IMR-90 (cell line): ENCODE results near the gene TMEM140. TPM values are rescaled to one million over a fixed set of nuclear protein-coding genes. Genes with fewer than 3 reads are reported as not detected.

Source experiments
- ATAC-seq: fragments of 200-7000 bp; cut with Tn5 transposase; 2 replicates; pipeline ENCODE4 v1.9.1; 2020; ENCODE audit warnings: low read depth, mild to moderate bottlenecking, moderate library complexity
- BruUV-seq: library from RNA; stranded (reverse); fragments of 400-500 nt; replicated peaks from 2 replicates; lab custom pipeline; 2021; lab: Mats Ljungman, UMichigan
- CTCF ChIA-PET: fragments of 300-600 bp; formaldehyde crosslinking; extraction: SDS; loops from one replicate; lab custom pipeline; 2021; ENCODE audit warnings: antibody characterized with exemption; lab: Yijun Ruan, JAX
- POLR2A ChIA-PET: fragments of 300-600 bp; sonication (Branson Sonifier 250); formaldehyde crosslinking; loops from one replicate; lab custom pipeline; 2022; ENCODE audit warnings: antibody characterized with exemption; ENCODE audit not compliant: unreplicated experiment; lab: Charles Lee
- DNase-seq: peaks from one replicate; pipeline ENCODE4 v3.0.0; 2013
- H2AFZ ChIP-seq: replicated peaks from 2 replicates; pipeline ENCODE3; 2013; ENCODE audit warnings: low read length, mild to moderate bottlenecking; ENCODE audit not compliant: poor library complexity
- H2AK5ac ChIP-seq: 2 replicates; pipeline ENCODE4 v1.6.1; 2013; ENCODE audit warnings: low read depth, low read length, inconsistent platforms
- H2AK9ac ChIP-seq: replicated peaks from 2 replicates; pipeline ENCODE3; 2013; ENCODE audit warnings: mild to moderate bottlenecking, low read depth, low read length, moderate library complexity; ENCODE audit not compliant: poor library complexity
- H2BK120ac ChIP-seq: 2 replicates; pipeline ENCODE4 v1.6.1; 2013; ENCODE audit warnings: low read depth, low read length, inconsistent platforms
- H2BK15ac ChIP-seq: 3 replicates; pipeline ENCODE4 v1.6.1; 2013; ENCODE audit warnings: low read depth, low read length, inconsistent platforms
- H2BK20ac ChIP-seq: 2 replicates; pipeline ENCODE4 v1.6.1; 2013; ENCODE audit warnings: low read depth, mild to moderate bottlenecking, inconsistent platforms, low read length, moderate library complexity
- H2BK5ac ChIP-seq: 2 replicates; pipeline ENCODE4 v1.6.1; 2013; ENCODE audit warnings: mild to moderate bottlenecking, low read depth, low read length, inconsistent platforms; ENCODE audit not compliant: poor library complexity, severe bottlenecking
- H3K14ac ChIP-seq: replicated peaks from 2 replicates; pipeline ENCODE4 v1.6.1; 2013; ENCODE audit warnings: low read depth, low read length, inconsistent platforms
- H3K18ac ChIP-seq: 2 replicates; pipeline ENCODE4 v1.6.1; 2013; ENCODE audit warnings: low read depth, low read length, control low read depth
- H3K23ac ChIP-seq: 2 replicates; pipeline ENCODE4 v1.6.1; 2013; ENCODE audit warnings: low read depth, low read length, inconsistent platforms
- H3K27ac ChIP-seq: 2 replicates; pipeline ENCODE4 v1.5.1; 2013; ENCODE audit warnings: mild to moderate bottlenecking, control low read depth, low read length; ENCODE audit not compliant: insufficient read depth
- H3K27me3 ChIP-seq: 2 replicates; pipeline ENCODE4 v1.6.1; 2013; ENCODE audit warnings: low read length; ENCODE audit not compliant: control insufficient read depth, insufficient read depth
- H3K36me3 ChIP-seq: 2 replicates; pipeline ENCODE4 v1.6.1; 2013; ENCODE audit warnings: low read length, mixed read lengths; ENCODE audit not compliant: control insufficient read depth, insufficient read depth
- H3K4ac ChIP-seq: 2 replicates; pipeline ENCODE4 v1.6.1; 2013; ENCODE audit warnings: low read depth, low read length, inconsistent platforms
- H3K4me1 ChIP-seq: 2 replicates; pipeline ENCODE4 v1.6.1; 2013; ENCODE audit warnings: low read length, mixed read lengths; ENCODE audit not compliant: control insufficient read depth, insufficient read depth
- H3K4me2 ChIP-seq: 2 replicates; pipeline ENCODE4 v1.6.1; 2013; ENCODE audit warnings: low read depth, mild to moderate bottlenecking, control low read depth, low read length, moderate library complexity
- H3K4me3 ChIP-seq: 2 replicates; pipeline ENCODE4 v1.5.1; 2013; ENCODE audit warnings: low read depth, mild to moderate bottlenecking, control low read depth, low read length, moderate library complexity; ENCODE audit not compliant: insufficient read depth
- H3K56ac ChIP-seq: 2 replicates; pipeline ENCODE4 v1.6.1; 2013; ENCODE audit warnings: low read length, inconsistent platforms; ENCODE audit not compliant: insufficient read depth; ENCODE audit errors: extremely low read depth
- H3K79me1 ChIP-seq, 2 experiments: 2 replicates each; pipeline ENCODE4 v1.6.1; 2013; ENCODE audit warnings: low read length in 2 of 2, inconsistent platforms in 1 of 2, low read depth in 1 of 2
- H3K9ac ChIP-seq: 2 replicates; pipeline ENCODE4 v1.6.1; 2013; ENCODE audit warnings: low read depth, low read length, control low read depth
- H3K9me1 ChIP-seq: 2 replicates; pipeline ENCODE4 v1.6.1; 2013; ENCODE audit warnings: low read length, inconsistent platforms; ENCODE audit not compliant: insufficient read depth
- H3K9me3 ChIP-seq: 2 replicates; pipeline ENCODE4 v1.6.1; 2013; ENCODE audit warnings: low read length; ENCODE audit not compliant: control insufficient read depth, insufficient read depth
- H4K20me1 ChIP-seq: 2 replicates; pipeline ENCODE4 v1.6.1; 2013; ENCODE audit warnings: low read length, inconsistent platforms; ENCODE audit not compliant: insufficient read depth
- H4K5ac ChIP-seq: 2 replicates; pipeline ENCODE4 v1.6.1; 2013; ENCODE audit warnings: mild to moderate bottlenecking, low read depth, low read length, control low read depth
- H4K8ac ChIP-seq, 2 experiments: 2 replicates each; pipeline ENCODE4 v1.6.1; 2013; ENCODE audit warnings: low read depth in 2 of 2, low read length in 2 of 2, control low read depth in 1 of 2, inconsistent platforms in 1 of 2
- H4K91ac ChIP-seq: 2 replicates; pipeline ENCODE4 v1.6.1; 2013; ENCODE audit warnings: low read depth, low read length, inconsistent platforms; ENCODE audit not compliant: insufficient read depth
- ELK1 ChIP-seq: fragments of 150-350 bp; IDR thresholded peaks from 2 replicates; pipeline ENCODE4 v1.6.1; 2016; ENCODE audit warnings: low read depth, mild to moderate bottlenecking, low read length, moderate library complexity, borderline replicate concordance
- FOS ChIP-seq: fragments of 150-350 bp; IDR thresholded peaks from 2 replicates; pipeline ENCODE4 v1.6.1; 2016; ENCODE audit warnings: low read depth, low read length
- WGBS, 2 experiments: methylation state at CpG; one replicate each; pipeline versions ENCODE4 v1.1.5 to v1.1.7; 2013; ENCODE audit warnings: missing lambda C conversion rate in 2 of 2; ENCODE audit not compliant: insufficient read length in 1 of 2; ENCODE audit errors: extremely low coverage in 2 of 2; 5-methylcytosine and 5-hydroxymethylcytosine counted together
- dilution Hi-C: fragments of 300-500 bp; cut with HindIII; formaldehyde crosslinking; loops from one replicate; pipeline ENCODE4 v1.14.3; 2018; ENCODE audit warnings: low sequenced_read_pairs; ENCODE audit not compliant: unreplicated experiment
- in situ Hi-C: fragments of 300-500 bp; cut with MboI; formaldehyde crosslinking; loops from 3 replicates; pipeline ENCODE4 v1.14.3; 2019; ENCODE audit warnings: low sequenced_read_pairs, inconsistent platforms, mixed read lengths
- intact Hi-C: fragments of 100-400 bp; cut with micrococcal nuclease; formaldehyde crosslinking; loops from 2 replicates; pipeline ENCODE4 v1.10.0; 2022
- polyA plus RNA-seq, 3 experiments: library from polyadenylated mRNA; depleted of rRNA; stranded (reverse); fragments of >200 nt; gene quantifications; 2 replicates each; pipeline ENCODE4 v1.2.3, GENCODE V29; 2012; ENCODE audit warnings: low replicate concordance in 1 of 3
- total RNA-seq: library from RNA; depleted of rRNA; stranded (reverse); fragments of >200 nt; gene quantifications from 2 replicates; pipeline ENCODE4 v1.2.3, GENCODE V29; 2012

TMEM140 gene
- total and polyA plus RNA-seq, 2 of the 4 experiments (the other 2 are of a cell fraction) = 0.24 to 0.72 TPM

GRCh38 chr7:135109562-135109961, 38.3 kb upstream of the TMEM140 start:
- Histone ChIP-seq H4K8ac (no peak overlapping the region), H3K4ac (no peak overlapping the region), H2BK120ac (no peak overlapping the region), H3K79me1 (no peaks in the 10 kb centered on the region), H2BK5ac (no peak overlapping the region), H3K27ac (no peak overlapping the region), H3K14ac (no peak overlapping the region), H4K5ac (no peak overlapping the region), H2BK15ac (no peak overlapping the region), H3K4me1 (no peaks in the 10 kb centered on the region), H3K27me3 (peaks cover 3% of the 10 kb centered on the region), H3K9ac (no peak overlapping the region), H3K4me3 (no peak overlapping the region), H2AK9ac (no peak overlapping the region), H3K18ac (no peak overlapping the region), H3K9me3 (no peaks in the 10 kb centered on the region), H3K4me2 (no peak overlapping the region), H4K20me1 (no peaks in the 10 kb centered on the region), H3K36me3 (no peaks in the 10 kb centered on the region), H3K56ac (no peak overlapping the region), H2BK20ac (no peak overlapping the region), H3K9me1 (no peaks in the 10 kb centered on the region), H2AK5ac (no peak overlapping the region), H4K91ac (no peak overlapping the region), H3K23ac (no peak overlapping the region), H2AFZ (no peak overlapping the region)
- in situ Hi-C loops (no loop called here), intact Hi-C loops (no loop called here), dilution Hi-C loops (no loop called here)
- ATAC-seq (no peak), DNase-seq (no peak)
- 44% methylated on average over 3 of the region's 4 CpGs; no CpG with 5 or more reads in 1 of the 2 experiments for WGBS, 2 experiments
- CTCF ChIA-PET = no interaction called here
- BruUV-seq = no TSS peak
- POLR2A ChIA-PET = no interaction called here
- TF ChIP-seq ELK1 (no peak), FOS (no peak)
